GM21576 (cell line): ENCODE results near the gene INPPL1.

Source experiments
- ATAC-seq: cut with Tn5 transposase; IDR thresholded peaks from one replicate; pipeline ENCODE4 v1.9.1; 2021; ENCODE audit warnings: mild to moderate bottlenecking, moderate library complexity; ENCODE audit not compliant: unreplicated experiment

INPPL1 gene

DNA sequence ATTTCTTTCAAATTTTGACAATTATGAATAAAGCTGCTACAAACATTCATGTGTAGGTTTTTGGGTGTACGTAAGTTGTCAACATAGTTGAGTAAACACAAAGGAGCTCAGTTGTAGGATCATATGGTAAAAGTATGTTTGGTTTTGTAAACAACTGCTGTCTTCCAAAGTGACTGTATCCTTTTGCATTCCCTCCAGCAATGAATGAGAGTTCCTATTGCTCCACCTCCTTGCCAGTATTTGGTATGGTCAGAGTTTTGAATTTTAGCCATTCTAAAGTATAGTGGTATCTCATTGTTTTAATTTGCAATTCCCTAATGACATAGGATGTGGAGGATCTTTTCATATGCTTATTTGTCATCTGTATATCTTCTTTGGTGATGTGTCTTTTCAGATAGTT is 47.4 kb downstream of the INPPL1 start:
- no peak for ATAC-seq

DNA sequence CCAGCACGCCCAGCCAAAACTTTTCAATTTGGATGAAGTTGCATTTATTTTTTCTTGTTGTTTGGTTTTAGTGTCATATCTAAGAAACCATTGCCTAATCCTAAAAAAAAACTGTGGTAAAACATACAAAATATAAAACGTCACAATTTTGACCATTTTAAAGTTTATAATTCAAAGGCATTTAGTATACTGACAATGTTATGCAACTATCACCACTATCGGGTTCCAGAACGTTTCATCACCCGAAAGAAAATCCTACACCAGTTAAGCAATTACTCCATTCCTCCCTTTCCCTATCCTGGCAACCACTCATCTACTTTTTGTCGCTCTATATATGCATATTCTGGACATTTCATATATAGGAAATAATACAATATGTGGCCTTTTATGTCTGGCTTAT is 49.9 kb downstream of the INPPL1 start:
- ATAC-seq, result no peak

DNA sequence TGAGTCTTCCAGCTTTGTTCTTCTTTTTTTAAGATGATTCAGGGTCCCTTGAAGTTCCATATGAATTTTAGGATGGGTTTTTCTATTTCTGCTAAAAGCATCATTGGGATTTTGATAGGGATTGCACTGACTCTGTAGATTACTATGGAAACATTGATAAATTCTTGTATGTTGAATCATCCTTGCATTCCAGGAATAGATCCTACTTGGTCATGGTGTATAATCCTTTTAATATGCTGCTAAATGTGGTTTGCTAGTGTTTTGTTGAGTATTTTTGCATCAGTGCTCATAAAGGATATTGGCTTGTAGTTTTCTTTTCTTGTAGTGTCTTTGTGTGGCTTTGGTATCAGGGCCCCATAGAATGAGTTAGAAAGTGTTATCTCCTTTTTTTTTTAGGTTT is 54.3 kb downstream of the INPPL1 start:
- ATAC-seq, result no peak

DNA sequence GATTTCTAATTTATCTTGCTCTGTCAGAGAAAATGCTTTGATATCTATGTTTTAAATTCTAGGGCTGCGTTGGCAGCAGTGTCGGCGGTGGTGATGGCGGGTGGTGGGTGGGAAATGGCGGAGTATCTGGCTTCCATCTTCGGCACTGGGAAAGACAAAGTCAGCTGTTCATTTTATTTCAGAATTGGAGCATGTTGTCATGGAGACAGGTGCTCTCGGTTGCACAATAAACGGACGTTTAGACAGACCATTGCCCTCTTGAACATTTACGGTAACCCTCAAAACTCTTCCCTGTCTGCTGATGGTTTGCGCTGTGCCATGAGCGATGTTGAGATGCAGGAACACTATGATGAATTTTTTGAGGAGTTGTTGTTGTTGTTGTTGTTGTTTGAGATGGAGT is 55.5 kb downstream of the INPPL1 start:
- ATAC-seq, result no peak

DNA sequence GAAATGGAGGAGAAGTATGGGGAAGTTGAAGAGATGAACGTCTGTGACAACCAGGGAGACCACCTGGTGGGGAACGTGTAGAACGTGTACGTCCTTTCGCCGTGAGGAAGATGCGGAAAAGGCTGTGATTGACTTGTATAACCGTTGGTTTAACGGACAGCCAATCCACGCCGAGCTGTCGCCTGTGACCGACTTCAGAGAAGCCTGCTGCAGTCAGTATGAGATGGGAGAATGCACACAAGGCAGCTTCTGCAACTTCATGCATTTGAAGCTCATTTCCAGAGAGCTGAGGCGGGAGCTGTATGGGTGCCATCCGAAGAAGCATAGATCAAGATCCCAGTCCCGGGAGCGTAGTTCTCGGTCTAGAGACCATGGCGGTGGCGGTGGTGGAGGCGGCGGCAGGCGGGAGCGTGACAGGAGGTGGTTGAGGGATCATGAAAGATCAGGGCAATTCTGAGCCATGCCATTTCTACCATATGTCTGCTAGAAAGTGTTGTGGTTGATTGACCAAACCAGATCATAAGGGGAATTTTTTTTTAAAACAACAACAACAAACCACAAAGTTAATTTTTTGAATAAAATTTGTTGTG is 56.3 kb downstream of the INPPL1 start:
- ATAC-seq, result no peak

DNA sequence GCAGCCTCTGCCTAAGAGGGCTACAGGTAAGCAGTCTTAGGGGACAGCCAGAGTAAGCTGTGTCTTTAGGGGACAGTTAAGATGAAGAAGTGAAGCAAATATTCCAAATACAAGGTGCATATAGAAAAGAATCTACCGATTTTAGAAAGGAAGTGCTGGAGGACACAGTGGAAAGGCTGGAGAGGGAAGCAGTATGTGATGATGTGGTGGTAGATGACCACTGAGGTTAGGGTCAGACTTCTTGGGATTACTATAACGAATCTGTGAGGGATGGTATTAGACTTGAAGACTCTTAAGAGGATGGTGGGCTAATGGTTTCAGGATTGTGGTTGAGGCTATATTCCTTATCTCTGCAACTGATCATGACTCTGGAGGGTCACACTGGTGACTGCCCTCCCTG is 59.4 kb downstream of the INPPL1 start:
- ATAC-seq, result no peak

DNA sequence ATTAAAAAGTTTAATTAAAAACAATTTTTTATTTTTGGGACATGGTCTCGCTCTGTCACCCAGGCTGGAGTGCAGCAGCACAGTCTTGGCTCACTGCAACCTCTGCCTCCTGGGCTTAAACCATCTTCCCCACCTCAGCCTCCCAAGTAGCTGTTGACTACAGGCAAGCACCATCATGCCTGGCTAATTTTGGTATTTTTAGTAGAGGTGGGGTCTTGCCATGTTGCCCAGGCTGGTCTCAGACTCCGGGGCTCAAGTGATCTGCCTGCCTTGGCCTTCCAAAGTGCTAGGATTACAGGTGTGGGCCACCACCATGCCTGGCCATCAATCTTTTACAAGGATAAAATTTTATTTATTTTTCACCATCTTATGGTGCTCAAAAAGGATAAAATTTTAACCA is 62.7 kb downstream of the INPPL1 start:
- no peak for ATAC-seq
